D341Med (cell line): ENCODE measurements around the gene ZBTB48.
"Not testable (repeated sequence)": the region's sequence is repeated elsewhere in the genome, so short reads cannot be mapped to it uniquely, and the experiment has no call there.

Experiments
- DNase-seq: peaks from one replicate; pipeline ENCODE4 v3.0.0; 2012; ENCODE audit warnings: low spot score

The ZBTB48 gene

DNA sequence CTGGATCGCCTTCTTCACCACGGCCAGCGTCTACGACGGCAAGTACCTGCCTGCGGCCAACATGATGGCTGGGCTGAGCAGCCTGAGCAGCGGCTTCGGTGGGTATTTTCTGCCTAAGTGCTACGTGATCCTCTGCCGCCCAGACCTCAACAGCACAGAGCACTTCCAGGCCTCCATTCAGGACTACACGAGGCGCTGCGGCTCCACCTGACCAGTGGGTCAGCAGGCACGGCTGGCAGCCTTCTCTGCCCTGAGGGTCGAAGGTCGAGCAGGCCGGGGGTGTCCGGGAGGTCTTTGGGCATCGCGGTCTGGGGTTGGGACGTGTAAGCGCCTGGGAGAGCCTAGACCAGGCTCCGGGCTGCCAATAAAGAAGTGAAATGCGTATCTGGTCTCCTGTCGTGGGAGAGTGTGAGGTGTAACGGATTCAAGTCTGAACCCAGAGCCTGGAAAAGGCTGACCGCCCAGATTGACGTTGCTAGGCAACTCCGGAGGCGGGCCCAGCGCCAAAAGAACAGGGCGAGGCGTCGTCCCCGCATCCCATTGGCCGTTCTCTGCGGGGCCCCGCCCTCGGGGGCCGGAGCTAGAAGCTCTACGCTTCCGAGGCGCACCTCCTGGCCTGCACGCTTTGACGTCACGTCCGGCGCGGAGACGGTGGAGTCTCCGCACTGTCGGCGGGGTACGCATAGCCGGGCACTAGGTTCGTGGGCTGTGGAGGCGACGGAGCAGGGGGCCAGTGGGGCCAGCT lies at the start of gene ZBTB48:
Gene ZBTB48 (plus strand): TSS at position 621 of the 745 bp plus-strand sequence. CDS start 616 bp downstream, outside the sequence.
- peak; percentile 99 for DNase-seq

DNA sequence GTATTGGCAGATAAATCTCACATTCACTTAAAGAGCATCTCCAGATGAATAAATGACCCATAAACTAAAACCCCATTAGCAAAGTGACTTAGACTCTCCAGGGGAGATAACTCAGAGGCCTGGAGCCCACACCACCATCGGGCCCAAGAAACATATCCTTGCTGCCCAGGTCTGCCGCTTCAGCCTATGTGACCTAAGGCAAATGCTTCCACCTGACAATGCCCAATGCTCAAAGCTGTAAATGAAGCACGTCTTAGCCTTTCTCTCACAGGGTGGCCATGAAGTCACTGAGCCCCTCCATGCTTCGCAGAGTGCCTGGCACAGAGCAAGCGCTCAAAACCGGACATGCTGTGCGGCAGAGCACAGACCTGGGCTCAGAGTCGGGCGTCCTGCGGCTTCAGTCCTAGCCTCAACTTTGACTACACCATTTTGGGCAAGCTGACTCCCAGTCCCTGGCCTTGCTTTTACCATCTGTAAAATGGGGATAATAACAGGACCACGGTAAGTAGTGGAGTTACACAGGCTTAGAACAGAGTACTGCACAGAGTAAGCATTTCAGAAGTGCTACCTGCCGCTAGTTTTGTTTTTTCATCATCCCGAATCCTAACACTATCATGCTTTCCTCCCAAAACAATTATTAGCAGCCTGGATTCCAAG lies 49.2 kb upstream of the ZBTB48 start:
- no peak for DNase-seq

DNA sequence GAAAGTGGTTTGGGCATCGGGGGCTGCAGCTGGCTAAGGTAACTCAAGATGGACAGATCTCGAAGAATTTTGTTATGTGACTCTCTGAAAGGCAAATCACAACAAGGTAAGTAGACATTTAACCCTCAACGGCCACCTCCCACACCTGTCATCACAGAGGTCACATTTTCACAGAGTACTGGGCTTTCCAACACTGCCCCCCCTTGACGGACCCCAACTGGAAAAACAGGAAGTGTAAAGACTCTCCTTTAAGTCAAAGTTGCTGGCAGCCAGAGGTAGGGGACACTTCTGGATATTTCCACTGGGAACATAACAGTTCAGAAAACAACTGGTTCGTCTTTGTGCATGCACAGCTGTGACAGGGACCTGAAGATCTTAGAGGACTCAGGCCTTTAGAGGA lies 47.8 kb upstream of the ZBTB48 start:
- DNase-seq, result no peak

DNA sequence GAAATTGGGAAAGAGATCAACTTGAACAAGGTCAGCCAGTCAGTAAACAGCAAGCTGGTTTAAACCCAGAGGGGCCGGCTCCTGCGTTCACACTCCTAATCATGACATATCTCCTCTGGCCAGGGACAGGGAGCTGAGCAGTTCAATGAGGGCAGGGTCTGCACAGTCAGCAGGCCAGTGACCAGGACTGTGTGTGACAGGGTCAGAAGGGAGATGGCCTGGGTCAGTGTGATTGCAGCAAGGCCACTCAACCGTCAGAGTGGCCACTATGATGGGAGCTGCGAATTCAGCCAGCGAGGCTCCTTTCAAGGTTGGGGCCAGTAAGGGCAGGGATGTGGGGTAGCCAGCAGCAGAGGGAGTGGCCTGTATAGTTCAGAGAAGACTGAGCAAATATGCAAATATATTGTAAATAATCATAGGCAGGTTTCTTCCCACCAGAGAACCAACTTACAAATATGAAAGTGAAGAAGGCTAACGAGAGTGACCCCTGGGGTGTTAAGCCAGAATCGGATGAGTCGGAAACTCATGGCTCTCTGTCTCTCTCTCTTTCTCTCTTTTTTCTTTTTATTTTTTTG lies 45.5 kb upstream of the ZBTB48 start:
- DNase-seq, result no peak

DNA sequence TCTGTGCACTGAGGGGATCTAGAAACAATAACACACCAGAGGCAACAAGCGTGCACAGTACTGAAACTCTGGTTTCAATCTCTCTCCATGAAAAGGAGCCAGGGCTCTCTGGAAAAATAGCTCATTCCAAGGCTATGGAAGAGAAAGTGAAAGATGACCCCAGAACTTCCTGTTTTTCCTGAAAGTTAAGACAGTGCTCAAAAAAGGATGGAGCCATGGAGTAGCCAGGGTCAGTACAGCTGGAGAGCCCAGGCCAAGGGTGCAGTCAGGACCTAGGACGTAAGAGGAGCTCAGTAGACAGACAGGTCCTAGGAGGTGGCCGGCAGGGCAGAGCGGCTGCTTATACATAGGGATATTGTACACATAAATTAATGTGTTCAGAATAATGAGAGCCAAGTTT lies 44.6 kb upstream of the ZBTB48 start:
- no peak for DNase-seq

DNA sequence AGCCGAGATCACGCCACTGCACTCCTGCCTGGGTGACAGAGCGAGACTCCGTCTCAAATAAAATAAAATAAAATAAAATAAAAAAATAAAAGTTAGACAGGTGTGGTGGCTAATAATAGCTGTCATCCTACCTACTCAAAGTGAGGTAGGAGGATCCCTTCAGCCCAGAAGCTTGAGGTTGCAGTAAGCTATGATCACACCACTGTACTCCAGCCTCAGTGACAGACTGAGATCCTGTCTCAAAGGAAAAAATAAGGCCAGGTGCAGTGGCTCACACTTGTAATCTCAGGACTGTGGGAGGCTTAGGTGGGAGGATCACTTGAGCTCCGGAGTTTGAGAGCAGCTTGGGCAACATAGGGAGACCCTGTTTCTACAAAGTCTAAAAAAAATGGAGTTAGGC lies 43.5 kb upstream of the ZBTB48 start:
- no peak for DNase-seq

GRCh38 chr1:6538956-6539355 lies 40.8 kb upstream of the ZBTB48 start:
- no peak for DNase-seq

DNA sequence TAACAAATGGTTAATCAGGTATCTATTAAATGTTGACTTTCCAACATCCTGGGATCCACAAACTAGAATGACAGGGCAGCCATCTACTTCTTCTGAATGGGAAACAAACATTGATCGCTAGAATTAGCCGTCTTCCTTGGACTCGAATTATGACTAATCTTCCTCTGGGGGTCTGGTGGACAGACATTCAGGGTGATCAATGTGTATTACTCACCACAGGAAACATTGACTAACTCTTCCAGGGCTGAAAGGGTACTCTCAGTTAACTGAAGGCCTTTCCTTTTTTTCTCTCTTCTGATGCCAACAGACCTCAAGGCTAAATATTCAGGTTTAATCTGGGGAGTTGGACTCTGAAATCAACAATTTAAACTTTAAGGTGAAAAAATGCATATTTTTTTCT lies 35.0 kb upstream of the ZBTB48 start:
- DNase-seq, result no peak

GRCh38 chr1:6545276-6546112 lies 34.3 kb upstream of the ZBTB48 start:
- DNase-seq, result no peak

DNA sequence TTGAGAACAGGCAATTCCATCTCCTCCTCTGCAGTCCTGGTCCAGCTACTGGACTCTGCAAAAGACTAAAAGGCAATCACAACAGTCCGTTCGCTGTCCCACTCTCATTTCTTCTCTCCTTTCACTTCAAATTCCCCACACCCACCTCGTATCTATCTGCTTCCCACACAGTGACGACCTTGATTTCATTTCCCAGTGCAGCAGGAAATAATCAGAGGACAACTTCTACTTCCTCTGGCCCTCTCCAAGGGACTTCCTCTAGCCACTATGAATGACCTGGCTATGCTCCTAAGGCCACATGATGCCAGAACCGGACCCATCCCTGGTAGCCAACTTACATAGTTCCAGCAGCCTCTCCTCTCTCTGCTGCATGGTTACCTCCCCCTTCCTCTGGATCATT lies 33.5 kb upstream of the ZBTB48 start:
- DNase-seq, result no peak

DNA sequence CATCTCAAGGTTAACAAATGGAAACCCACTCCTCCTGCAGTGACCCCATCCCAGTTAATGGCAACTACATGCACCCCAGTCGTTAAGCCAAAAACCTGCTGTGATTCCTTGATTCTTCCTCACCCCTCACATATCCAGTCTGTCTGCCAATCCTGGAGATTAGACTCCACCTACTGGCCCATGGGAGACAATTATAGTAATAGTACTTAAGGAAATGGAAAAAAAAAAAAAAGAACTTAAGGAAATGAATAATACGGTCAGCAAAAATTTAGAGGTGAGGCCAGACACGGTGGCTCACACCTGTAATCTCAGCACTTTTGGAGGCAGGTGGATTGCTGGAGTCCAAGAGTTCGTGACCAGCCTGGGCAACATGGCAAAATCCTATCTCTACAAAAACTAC lies 32.5 kb upstream of the ZBTB48 start:
- peak; percentile 51 for DNase-seq

GRCh38 chr1:6554031-6554906 lies 25.5 kb upstream of the ZBTB48 start, which contains the start of gene NOL9:
Gene NOL9 (minus strand): TSS chr1:6554513. CDS start chr1:6554502, 11 bp downstream.
- peak; percentile 97 for DNase-seq

- DNase-seq, result no peak
Observed at GRCh38 chr1:6554907-6555778, 24.7 kb upstream of the ZBTB48 start, which contains the start of gene TAS1R1. Gene TAS1R1 (plus strand): TSS chr1:6555307. CDS start chr1:6555374, 67 bp downstream.

DNA sequence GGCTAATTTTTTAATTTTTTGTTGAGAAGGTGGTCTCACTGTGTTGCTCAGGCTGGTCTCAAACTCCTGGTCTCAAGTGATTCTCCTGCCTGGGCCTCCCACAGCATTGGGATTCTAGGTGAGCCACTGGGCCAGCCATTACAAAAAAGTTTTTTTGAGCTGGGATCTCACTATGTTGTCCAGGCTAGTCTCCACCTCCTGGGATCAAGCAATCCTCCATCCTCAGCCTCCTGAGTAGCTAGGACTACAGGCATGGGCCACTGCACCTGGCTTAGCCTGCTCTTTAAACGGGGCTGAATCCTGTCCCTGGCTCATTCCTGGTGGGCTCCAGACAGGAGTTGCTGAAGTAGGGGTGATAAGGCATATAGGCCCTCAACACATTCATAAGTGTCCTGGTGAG lies 22.2 kb upstream of the ZBTB48 start:
- DNase-seq, result no peak

GRCh38 chr1:6559161-6559560 lies 20.6 kb upstream of the ZBTB48 start:
- not testable (repeated sequence) for DNase-seq

GRCh38 chr1:6560267-6560666 lies 19.5 kb upstream of the ZBTB48 start:
- no peak for DNase-seq

DNA sequence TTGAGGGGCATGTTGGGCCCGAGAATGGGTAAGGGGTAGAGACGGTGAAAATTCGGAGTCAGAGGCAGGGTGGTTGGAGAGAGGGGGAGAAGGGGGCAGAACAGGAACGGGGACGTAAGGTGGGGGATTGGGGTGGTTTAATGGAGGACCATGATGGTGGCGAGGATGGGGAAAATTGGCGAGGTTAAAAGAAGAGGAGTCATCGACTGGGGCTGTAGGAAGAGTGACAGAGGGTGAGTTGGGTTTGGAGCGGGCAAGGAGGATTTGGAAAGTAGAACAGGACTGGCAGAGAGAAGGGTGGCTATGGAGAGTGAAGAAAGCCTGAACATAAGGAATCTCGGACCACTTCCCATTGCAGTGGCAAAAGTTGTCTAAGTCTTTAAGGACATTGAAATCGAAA lies 10.8 kb upstream of the ZBTB48 start:
- DNase-seq, result no peak

DNA sequence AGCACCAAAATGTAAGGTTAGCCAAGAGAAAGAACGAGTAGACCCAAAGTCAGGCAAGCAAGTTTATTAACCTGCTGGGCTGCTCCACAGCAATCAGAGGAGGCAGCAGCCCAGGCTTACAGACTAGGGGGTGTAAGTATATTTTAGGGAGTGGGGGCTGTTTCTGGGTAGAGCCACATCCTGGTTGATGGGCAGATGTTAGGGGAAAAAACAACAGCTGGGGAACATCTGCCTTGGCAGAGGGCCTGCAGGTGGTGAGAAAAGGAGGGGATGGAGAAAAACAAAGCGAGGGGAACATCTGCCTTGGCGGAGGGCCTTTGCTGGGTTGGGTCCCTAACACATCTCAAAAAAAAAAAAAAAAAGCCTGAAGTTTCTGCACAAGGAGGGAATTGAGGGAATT lies 9.7 kb upstream of the ZBTB48 start:
- DNase-seq, result no peak

DNA sequence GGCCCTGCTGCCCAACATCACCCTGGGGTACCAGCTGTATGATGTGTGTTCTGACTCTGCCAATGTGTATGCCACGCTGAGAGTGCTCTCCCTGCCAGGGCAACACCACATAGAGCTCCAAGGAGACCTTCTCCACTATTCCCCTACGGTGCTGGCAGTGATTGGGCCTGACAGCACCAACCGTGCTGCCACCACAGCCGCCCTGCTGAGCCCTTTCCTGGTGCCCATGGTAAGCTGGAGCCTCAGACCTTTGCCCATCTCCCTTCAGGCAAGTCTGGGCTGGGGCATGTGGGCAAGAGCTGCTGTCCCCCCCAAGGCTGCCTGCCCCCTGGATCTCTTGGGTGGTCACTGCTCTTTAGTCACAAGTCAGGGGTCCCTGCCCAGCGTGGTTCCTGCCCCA lies 8.8 kb upstream of the ZBTB48 start:
- DNase-seq, result no peak

GRCh38 chr1:6572653-6573383 lies 7.0 kb upstream of the ZBTB48 start:
- no peak for DNase-seq
